NOMO-1 (cell line): ENCODE measurements around the gene ATP10A.

Source experiments
- DNase-seq, 2 experiments: peaks; one replicate each; lab custom pipeline; 2025; ENCODE audit not compliant: unreplicated experiment in 2 of 2; lab: John Stamatoyannopoulos, UW

ATP10A gene

GRCh38 chr15:25708391-25708790 is 154.7 kb downstream of the ATP10A start:
- DNase-seq = no peak

- DNase-seq = no peak
Measured at GRCh38 chr15:25707656-25708365, 155.3 kb downstream of the ATP10A start.

GRCh38 chr15:25706176-25706955 is 156.8 kb downstream of the ATP10A start:
- DNase-seq = no peak

DNA sequence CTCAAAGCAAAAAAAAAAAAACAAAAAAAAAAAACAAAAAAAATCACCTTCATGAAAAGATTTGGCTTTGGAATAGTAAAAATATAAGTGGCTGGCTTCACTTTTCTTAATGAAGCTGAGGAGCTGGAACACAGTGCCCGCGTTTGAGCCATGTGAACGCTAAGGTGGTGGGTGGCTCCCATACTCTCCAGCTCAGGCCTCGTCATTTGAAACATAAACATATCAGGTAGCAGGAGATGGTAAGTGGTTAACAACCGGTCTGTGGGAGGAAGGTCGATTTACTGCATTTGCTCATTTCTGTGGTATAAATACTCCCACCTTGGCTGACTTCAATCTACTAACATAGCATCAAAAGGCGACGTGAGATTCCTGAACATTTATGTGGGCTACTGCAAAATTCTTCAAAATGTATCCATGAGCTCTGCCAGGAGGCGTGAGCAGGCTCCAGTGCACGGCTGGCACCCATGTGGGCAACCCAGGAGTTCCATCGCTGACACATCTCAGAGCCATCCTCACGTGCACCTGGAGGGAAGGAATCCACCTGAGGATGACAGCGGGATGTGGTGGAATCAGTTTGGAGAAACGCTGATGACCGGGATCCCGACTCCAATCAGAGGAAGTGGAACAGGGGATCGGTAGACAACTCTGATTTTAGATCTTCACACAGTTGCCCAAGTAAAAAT is 157.6 kb downstream of the ATP10A start:
- DNase-seq = no peak

DNA sequence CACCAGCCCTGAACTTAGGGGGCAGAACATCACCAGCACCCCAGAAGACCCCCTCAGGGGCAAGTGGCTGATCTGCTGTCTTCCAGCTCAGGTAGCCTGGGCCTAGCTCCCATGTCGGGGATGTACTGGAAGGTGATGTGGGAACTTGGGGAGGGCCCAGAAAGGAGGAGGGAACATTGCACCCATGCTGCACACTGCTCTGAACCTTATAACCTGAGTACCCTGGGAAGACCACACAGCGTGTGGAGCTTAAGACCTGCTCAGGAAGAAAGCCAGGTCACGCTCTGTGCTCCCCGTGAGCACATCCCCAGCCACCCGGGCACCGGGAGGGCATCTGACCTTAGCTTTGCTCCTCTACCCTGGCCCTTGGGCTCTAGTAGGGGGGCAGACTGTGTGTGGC is 159.4 kb downstream of the ATP10A start:
- no peak for DNase-seq

DNA sequence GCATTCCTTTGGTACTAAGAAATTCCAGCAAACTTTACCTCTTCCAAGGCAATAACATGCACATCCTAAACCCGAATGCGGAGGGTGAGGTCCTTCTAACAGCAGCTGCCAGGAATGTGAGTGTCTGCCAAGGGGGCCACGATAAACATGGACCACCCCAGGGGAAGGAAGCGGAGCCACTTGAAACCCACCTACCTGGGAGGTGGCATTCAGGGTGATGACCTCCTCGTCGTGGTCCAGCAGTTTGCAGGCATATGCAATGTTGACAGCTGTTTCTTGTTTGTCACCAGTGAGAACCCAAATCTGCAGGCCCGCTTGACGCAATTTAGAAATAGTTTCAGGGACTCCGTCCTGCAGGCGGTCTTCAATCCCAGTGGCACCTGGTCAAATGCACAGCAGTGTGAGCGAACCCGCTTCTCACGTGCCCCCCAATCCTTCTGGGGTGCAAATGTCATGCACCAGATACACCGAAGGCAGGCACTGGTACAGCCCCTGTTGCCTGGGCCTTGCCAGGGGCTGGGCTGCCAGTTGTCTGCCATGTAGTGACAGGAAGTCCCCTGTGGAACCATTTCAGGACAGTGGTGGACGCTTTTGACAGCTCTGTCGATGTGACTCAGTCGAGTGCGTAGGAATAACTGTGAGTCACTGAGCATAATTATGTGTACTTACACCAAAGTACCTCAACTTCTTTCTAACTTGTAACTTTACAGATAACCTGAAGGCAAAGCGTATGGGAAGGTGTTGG is 161.2 kb downstream of the ATP10A start:
- no peak for DNase-seq

- no peak for DNase-seq
Measured at GRCh38 chr15:25700916-25701315, 162.2 kb downstream of the ATP10A start.

DNA sequence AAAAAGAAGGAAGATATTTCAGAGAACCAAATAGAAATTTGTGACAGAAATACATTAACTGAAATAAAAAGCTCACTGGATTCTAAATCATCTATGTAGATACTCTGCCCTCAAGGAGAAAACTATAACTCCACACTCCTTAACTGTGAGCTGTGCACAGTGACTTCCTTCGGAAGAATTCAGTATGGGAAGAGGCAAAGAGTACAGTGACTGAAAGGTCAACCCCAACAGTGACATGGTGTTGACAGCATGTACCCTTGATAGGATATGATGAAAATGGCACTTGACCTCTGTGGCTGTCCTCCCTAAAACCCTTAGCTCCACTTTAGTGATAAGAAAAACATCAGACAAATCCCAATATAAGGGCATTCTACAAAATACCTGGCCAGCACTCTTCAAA is 165.5 kb downstream of the ATP10A start:
- DNase-seq = no peak

GRCh38 chr15:25695875-25696760 is 167.0 kb downstream of the ATP10A start:
- DNase-seq = no peak

DNA sequence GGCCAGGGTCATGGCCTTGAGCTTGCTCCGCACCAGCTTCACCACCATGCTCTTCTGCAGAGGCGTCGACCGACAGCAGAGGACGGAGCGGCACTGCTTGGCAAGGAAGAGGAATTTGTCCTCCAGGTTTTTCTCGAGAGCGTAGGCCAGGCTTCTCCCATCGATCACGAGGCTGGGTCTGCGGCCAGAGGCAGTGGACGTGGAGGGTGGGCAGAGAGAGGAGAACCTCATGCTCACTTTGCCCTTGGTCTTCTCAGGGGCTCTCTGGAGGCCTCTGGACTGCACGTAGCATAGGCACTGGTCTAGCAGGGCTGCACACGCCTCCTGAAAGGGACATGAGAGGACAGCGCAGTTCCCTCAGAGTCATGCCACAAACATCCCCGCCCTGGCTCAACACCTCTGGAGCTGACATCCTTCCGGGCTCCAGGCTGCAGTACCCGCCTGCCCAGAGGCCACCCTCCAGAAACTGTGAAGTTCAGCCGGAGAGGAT is 168.3 kb downstream of the ATP10A start:
- no peak for DNase-seq

GRCh38 chr15:25694239-25694584 is 168.9 kb downstream of the ATP10A start:
- no peak for DNase-seq

DNA sequence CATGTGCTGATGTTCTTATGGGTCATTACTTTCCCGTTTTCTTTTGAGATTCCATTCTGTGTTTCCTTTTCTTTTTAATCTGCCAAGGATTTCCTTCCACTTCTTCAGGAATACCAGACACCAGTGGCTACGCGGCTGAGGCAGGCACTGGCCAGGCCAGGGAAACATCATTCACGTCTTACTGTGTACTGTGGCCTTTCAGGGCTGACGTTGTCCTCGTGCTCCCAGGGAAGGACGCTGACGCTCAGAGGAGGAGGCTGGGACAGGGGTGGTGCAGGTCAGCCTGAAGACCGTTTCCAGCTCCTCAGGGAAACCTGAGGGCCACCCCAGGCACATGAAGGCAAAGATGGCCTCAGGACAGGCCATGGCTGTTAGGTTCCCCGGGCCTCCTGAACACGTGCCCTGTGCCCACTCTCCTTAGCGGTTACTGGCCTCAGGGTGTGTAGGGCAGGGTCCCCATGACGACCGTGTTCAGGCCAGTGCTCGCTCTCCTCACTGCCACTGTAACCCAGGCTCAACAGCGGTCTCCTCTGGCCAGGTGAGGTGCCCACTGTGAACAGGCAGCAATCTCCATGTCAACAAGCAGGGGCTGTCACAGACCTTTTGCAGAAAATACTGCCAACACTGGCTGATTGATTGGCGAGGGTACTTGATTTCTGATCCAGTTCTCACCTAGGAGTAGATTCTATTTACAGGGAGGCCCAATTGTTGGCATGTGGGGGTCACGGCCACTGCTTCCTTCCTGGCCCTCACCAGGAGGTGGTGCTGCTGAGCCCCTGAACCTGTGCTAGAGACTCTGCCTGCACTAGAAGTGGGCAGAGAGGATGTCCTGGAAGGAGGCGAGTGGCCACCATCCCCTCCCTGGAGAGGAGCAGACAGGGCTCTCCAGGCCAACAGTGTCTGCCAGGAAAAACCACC is 169.5 kb downstream of the ATP10A start:
- no peak for DNase-seq

- no peak for DNase-seq
Measured at GRCh38 chr15:25691544-25692430, 171.3 kb downstream of the ATP10A start.

DNA sequence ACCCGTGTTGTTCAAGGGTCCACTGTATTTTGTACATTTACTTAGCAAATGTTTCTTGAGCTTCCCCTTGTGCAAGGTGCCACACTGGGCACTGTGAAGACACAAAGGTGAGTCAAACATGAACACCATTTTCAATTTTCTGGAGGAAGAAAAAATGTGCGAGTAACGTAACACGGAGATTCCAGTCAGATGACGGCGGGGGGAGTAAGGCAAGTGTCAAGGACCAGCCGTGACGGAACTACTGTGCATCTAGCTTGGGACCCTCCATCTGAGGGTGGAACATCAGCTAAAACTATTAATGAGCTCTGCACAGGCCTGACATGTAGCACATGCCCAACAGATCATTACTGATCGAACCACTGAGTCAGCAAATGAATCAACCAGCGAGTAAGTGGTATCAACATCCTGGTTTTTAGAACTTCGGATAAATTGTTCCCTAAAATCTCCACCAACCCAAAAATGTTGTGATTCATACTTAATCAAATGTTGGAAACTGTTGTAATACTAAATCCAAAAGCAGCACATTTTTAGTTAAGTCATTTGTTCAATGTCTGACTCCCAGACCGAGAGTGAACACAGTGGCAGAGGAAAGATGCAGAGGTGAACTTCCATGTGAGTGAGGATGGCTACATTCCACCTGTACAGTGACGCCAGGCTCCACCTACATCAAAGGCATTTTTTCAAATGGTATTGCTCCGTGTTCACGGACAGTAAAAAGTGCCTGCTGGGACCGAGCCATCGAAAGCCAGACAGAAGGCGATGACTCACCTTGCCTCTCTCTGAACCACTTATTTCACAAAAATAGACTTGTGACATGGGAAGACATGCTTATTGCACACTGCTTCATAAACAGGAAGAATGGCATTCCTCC is 172.2 kb downstream of the ATP10A start:
- DNase-seq = no peak

DNA sequence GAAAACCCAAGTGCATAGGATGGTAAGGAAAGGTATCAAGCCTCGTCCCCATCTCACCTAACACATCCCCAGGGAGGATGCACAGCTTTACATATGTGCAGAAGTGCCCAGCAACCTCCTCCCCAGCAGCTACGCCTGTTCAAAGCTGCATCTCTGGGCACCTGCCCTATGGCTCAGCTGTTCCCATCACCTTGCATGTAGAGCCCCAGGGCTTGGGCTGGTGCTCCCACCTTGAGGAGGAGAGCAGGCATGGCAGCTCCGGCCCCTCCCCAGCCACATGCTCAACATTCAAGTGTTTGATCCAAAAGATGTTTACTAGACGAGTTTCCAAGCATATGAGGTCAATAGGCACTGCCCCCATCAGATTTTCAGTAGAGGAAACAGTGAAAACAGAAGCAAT is 173.5 kb downstream of the ATP10A start:
- no peak for DNase-seq

DNA sequence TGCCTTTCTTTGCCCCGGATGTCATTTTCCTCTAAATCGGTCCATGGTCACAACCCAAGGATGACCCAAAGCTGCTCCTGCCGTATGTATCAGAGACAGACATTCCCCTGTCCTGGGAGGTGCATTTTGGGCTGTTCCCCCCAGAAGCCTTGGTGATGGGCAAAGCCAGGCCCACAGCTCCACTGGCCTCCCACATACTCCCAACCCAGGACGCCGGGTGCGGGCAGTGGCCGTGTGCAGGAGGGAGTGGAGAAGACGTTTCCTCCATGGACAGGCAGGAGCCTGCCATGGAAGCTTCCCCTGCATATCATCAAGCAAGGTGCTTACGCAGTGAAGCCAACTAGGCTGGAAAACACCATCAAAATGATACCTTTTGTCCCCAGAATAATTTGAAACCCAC is 175.0 kb downstream of the ATP10A start:
- DNase-seq = no peak

DNA sequence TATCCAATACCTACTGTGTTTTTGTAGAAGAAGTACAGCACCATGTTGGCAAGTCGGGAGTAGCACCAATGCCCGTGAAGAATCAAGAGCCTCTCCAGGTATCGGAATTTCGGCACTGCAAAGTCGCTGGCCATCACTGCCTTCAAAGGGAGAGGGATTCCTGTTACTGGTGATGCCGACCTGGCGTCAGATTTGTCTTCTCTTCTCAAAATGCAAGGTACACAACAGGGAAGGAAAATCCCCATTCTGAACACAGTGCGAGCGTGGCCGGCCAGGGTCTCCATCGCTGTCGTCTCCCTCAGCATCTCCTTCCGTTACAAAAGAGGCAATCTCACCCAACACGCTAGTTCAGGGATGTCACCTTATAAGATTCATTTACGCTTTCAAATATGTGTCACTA is 175.4 kb downstream of the ATP10A start:
- DNase-seq = no peak
